ENCODE results near the gene SPO11.

DNA sequence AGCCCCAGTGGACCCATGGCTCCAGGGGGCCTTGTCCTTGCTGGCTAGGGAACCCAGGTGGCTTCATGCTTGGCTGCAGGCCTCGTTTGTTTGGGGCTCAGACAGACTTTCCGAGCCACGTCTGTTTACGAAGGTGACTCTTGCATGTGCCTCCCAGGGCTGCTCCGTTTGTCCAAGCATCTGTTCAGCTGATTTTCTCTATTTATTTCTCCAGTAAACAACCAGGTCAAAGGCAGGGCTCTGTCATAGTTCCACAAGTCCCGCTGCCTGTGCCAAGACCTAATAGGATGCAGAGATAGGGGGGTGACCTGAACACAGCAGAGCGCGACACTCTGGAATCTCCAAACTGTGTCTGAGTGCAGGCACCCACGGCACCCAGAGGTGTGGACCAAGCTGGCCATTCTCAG, 12.8 kb upstream of the SPO11 start:
- no peak for TF ChIP-seq POLR2AphosphoS5 (IDR thresholded peaks at IDR 0.05; ENCODE audit: low read length)
- TF ChIP-seq POU2F2 (IDR thresholded peaks at IDR 0.05; ENCODE audit: borderline replicate concordance, low read depth, low read length): no peak
- no peak for TF ChIP-seq ZNF274 (IDR thresholded peaks at IDR 0.05; ENCODE audit: insufficient read depth, insufficient read length)
- TF ChIP-seq STAT1 (conservative IDR thresholded peaks at IDR 0.05): no peak
- TF ChIP-seq MXI1 (IDR thresholded peaks at IDR 0.05; ENCODE audit: low read depth, low read length): no peak
- no peak for TF ChIP-seq KDM1A (IDR thresholded peaks at IDR 0.05; ENCODE audit: borderline replicate concordance)
- no peak for TF ChIP-seq CBFB (IDR thresholded peaks at IDR 0.05; ENCODE audit: low read depth)
- TF ChIP-seq, protein P1, sequence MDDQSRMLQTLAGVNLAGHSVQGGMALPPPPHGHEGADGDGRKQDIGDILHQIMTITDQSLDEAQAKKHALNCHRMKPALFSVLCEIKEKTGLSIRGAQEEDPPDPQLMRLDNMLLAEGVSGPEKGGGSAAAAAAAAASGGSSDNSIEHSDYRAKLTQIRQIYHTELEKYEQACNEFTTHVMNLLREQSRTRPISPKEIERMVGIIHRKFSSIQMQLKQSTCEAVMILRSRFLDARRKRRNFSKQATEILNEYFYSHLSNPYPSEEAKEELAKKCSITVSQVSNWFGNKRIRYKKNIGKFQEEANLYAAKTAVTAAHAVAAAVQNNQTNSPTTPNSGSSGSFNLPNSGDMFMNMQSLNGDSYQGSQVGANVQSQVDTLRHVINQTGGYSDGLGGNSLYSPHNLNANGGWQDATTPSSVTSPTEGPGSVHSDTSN (IDR thresholded peaks at IDR 0.05; ENCODE audit: insufficient replicate concordance, low read depth, low read length): no peak
- TF ChIP-seq NFIC (IDR thresholded peaks at IDR 0.05; ENCODE audit: low read depth, low read length): no peak
- TF ChIP-seq POLR2A (IDR thresholded peaks at IDR 0.05; ENCODE audit: low read depth, low read length): no peak

Data from GM12878 (cell line).